OCI-M2 (cell line): Measurements from ENCODE around the gene CD59.

ENCODE experiments used
- DNase-seq: peaks from one replicate; lab custom pipeline; 2025; ENCODE audit not compliant: unreplicated experiment; lab: John Stamatoyannopoulos, UW

Gene CD59

GRCh38 chr11:33736148-33736812, at the start of gene CD59:
Gene CD59 (minus strand): TSS chr11:33736423. CDS start chr11:33722445, 13,978 bp downstream.
- DNase-seq, result no peak

GRCh38 chr11:33785609-33786008, 49.4 kb upstream of the CD59 start:
- no peak for DNase-seq

- DNase-seq, result no peak
These were observed 43.8 kb upstream of the CD59 start for GRCh38 chr11:33779849-33780528.

DNA sequence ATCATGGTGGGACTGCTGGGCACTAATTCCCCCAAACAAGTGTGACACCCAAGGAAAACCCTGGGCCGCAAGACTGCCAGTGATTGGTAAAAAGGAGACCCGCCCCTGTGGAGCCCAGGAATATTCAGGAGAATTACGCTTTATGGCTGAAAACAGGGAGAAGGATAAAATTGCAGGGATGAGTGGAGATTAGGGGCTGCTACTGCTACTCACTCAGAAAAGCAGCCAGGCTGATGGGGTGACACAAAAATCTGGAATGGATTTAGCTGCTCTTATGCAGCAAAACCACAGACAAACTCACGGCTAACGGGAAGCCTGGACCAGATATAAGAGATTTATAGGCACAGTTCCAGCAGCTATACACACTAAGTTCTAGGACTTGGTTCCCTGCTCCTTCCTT, 42.5 kb upstream of the CD59 start:
- DNase-seq, result no peak

DNA sequence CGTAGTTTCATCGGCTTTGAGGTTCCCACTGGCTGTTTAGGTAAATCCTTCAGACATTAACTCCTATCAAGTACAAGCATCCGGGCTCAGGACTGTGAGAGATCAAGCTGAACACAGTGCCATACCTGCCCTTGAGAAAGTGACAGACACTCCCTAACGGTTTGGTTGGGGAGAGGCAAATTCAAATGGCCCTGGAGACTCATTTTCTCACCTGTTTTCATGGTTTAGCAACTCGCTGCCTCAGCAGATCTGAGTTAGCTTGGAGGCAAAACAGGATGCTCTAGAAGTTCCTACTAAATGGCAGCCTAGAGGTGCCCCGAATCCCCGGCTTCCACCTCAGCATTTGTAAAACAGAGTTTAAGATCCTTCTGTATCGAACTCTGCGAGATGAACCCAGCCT, 41.7 kb upstream of the CD59 start:
- DNase-seq, result no peak

- DNase-seq, result no peak
These were observed 39.7 kb upstream of the CD59 start for GRCh38 chr11:33775832-33776470.

DNA sequence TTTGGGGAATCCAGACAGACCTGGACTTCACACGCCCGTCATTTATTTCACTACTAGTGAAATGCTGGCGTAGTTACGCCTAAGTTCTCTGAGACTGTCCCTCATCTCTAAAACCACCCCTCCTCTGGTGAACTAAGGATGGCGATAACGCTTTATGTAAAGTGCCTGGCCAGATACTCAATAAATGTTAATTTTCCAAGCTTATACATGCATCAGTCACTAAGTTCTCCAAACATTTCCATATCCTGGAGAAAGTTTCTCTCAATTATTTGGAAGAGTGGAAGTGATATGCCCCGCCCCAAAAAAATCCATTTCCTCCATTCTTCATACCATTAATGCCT, 39.2 kb upstream of the CD59 start:
- DNase-seq, result no peak

- no peak for DNase-seq
These were observed 38.7 kb upstream of the CD59 start for GRCh38 chr11:33774736-33775466.

- DNase-seq, result no peak
These were observed 37.9 kb upstream of the CD59 start, which contains the start of gene FBXO3 for GRCh38 chr11:33773987-33774735. Gene FBXO3 (minus strand): TSS chr11:33774520. CDS start chr11:33774497, 23 bp downstream.

DNA sequence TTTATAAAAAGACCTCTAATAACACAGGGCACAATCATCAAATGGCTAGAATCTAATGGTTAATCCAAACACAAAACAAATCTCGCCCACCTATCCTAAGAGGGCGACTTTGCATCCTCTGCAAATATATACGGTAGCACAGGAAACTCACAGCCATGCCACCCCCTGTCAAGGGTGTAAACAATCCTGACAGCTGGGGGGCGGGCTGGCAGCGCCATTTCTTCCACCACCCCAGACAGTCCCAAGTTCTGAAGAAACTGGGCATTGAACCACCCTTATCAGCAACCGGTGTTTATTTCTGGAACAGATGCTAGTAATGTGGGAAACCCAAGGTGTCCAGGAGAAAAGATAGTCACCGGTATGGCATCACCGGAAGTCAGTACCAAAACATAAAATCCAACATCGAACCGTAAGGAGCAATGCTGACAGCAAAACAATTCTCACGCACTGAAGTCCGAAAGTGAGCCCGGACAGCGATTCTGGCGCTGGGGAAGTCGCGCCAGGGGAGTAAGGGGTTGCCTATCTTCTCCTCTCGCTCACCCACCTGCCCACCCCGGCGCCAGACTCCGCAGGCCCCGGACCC, 37.3 kb upstream of the CD59 start:
- no peak for DNase-seq

DNA sequence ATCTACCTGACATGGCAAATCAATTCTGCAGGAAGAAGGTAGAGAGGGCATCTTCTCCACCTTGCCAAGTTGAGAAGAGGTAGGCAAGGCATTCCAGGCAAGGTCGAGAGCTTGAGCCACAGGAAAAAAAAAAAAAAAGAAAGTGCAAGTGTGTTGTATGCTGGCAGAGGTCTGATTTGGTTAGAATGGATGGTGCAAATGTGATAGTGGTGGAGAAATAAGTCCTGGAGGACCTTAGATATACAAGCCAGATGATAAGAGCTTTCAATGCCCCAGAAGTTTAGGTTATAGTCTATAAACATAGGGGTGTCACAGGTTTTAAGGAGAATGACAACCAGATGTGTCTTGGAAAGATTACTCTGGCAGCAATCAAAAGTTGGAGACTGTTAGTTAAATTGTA, 36.6 kb upstream of the CD59 start:
- no peak for DNase-seq

GRCh38 chr11:33772300-33772699, 36.1 kb upstream of the CD59 start:
- DNase-seq, result no peak

GRCh38 chr11:33770236-33770635, 34.0 kb upstream of the CD59 start:
- no peak for DNase-seq

GRCh38 chr11:33769542-33769941, 33.3 kb upstream of the CD59 start:
- DNase-seq, result no peak

- no peak for DNase-seq
These were observed 31.4 kb upstream of the CD59 start for GRCh38 chr11:33767624-33768023.

- DNase-seq, result no peak
These were observed 29.9 kb upstream of the CD59 start for GRCh38 chr11:33766085-33766484.

GRCh38 chr11:33761471-33761870, 25.2 kb upstream of the CD59 start:
- DNase-seq, result no peak

- no peak for DNase-seq
These were observed 17.2 kb upstream of the CD59 start for GRCh38 chr11:33753304-33753967.

- DNase-seq, result no peak
These were observed 15.7 kb upstream of the CD59 start for GRCh38 chr11:33751878-33752277.

- DNase-seq, result no peak
These were observed 11.8 kb upstream of the CD59 start for GRCh38 chr11:33747979-33748378.
